NT2/D1 (cell line): ENCODE data around the gene GSG1L.

Experiments used
- DNase-seq: peaks from one replicate; pipeline ENCODE4 v3.0.0-alpha.2; 2011; ENCODE audit warnings: low read depth, low spot score
- H3K27me3 ChIP-seq: 2 replicates; pipeline ENCODE4 v1.6.0; 2011; ENCODE audit warnings: mild to moderate bottlenecking; ENCODE audit not compliant: insufficient read length, insufficient read depth
- H3K36me3 ChIP-seq: 2 replicates; pipeline ENCODE4 v1.6.1; 2011; ENCODE audit warnings: mild to moderate bottlenecking, low read length, mixed read lengths; ENCODE audit not compliant: insufficient read depth, insufficient read length
- H3K4me1 ChIP-seq: 2 replicates; pipeline ENCODE4 v1.5.1; 2011; ENCODE audit not compliant: insufficient read depth, insufficient read length
- H3K4me3 ChIP-seq: 2 replicates; pipeline ENCODE4 v1.5.1; 2011; ENCODE audit warnings: low read depth; ENCODE audit not compliant: insufficient read length
- H3K9ac ChIP-seq: 2 replicates; pipeline ENCODE4 v1.6.0; 2011; ENCODE audit warnings: low read depth; ENCODE audit not compliant: insufficient read length
- H3K9me3 ChIP-seq: 2 replicates; pipeline ENCODE4 v1.5.1; 2011; ENCODE audit warnings: mild to moderate bottlenecking, low read length; ENCODE audit not compliant: insufficient read depth
- SUZ12 ChIP-seq: IDR thresholded peaks from 2 replicates; pipeline ENCODE4 v1.6.1; 2011; ENCODE audit not compliant: insufficient read length, insufficient read depth; ENCODE audit errors: extremely low read depth
- YY1 ChIP-seq: IDR thresholded peaks from 2 replicates; pipeline ENCODE4 v1.6.1; 2011; ENCODE audit not compliant: insufficient read length, insufficient read depth
- ZNF274 ChIP-seq: IDR thresholded peaks from 2 replicates; pipeline ENCODE4 v1.6.1; 2011; ENCODE audit warnings: mild to moderate bottlenecking, low read depth, low read length

GSG1L gene

GRCh38 chr16:27829975-27830374, 233.5 kb downstream of the GSG1L start:
- peaks cover 5% of the 10 kb centered on the region; the same call in 1 of the 2 replicates for H3K9me3 ChIP-seq
- TF ChIP-seq YY1 (no peak), ZNF274 (no peak), SUZ12 (no peak)
- DNase-seq, result no peak
- H3K9ac ChIP-seq, result no peak overlapping the region
- H3K4me1 ChIP-seq, result no peaks in the 10 kb centered on the region
- H3K36me3 ChIP-seq, result no peaks in the 10 kb centered on the region
- H3K4me3 ChIP-seq, result no peak overlapping the region
- H3K27me3 ChIP-seq, result no peaks in the 10 kb centered on the region

GRCh38 chr16:27828671-27829070, 234.8 kb downstream of the GSG1L start:
- no peaks in the 10 kb centered on the region for H3K27me3 ChIP-seq
- H3K9ac ChIP-seq, result no peak overlapping the region
- no peak for DNase-seq
- peaks cover 4% of the 10 kb centered on the region; the same call in 1 of the 2 replicates for H3K9me3 ChIP-seq
- H3K36me3 ChIP-seq, result no peaks in the 10 kb centered on the region
- H3K4me1 ChIP-seq, result no peaks in the 10 kb centered on the region
- no peak overlapping the region for H3K4me3 ChIP-seq
- TF ChIP-seq YY1, result no peak
- no peak for TF ChIP-seq ZNF274
- TF ChIP-seq SUZ12, result no peak

- no peak overlapping the region for H3K9ac ChIP-seq
- no peak overlapping the region for H3K4me3 ChIP-seq
- no peaks in the 10 kb centered on the region for H3K27me3 ChIP-seq
- no peaks in the 10 kb centered on the region for H3K36me3 ChIP-seq
- TF ChIP-seq ZNF274, result no peak
- no peak for DNase-seq
- no peaks in the 10 kb centered on the region for H3K9me3 ChIP-seq
- H3K4me1 ChIP-seq, result no peaks in the 10 kb centered on the region
These were observed 235.7 kb downstream of the GSG1L start for GRCh38 chr16:27827765-27828164.

GRCh38 chr16:27826893-27827289, 236.6 kb downstream of the GSG1L start:
- Histone ChIP-seq H3K4me3 (no peak overlapping the region), H3K27me3 (no peaks in the 10 kb centered on the region), H3K36me3 (no peaks in the 10 kb centered on the region), H3K9me3 (no peaks in the 10 kb centered on the region), H3K4me1 (no peaks in the 10 kb centered on the region), H3K9ac (no peak overlapping the region)
- DNase-seq, result no peak
- no peak for TF ChIP-seq SUZ12
- no peak for TF ChIP-seq ZNF274
- TF ChIP-seq YY1, result no peak

- Histone ChIP-seq H3K36me3 (no peaks in the 10 kb centered on the region), H3K27me3 (no peaks in the 10 kb centered on the region), H3K4me3 (no peak overlapping the region), H3K4me1 (no peaks in the 10 kb centered on the region), H3K9me3 (no peaks in the 10 kb centered on the region), H3K9ac (no peak overlapping the region)
- TF ChIP-seq ZNF274, result no peak
- TF ChIP-seq SUZ12, result no peak
- TF ChIP-seq YY1, result no peak
- DNase-seq, result no peak
These were observed 237.2 kb downstream of the GSG1L start for GRCh38 chr16:27826081-27826892.

- DNase-seq, result no peak
- H3K9me3 ChIP-seq, result no peaks in the 10 kb centered on the region
- TF ChIP-seq YY1, result no peak
- no peak for TF ChIP-seq ZNF274
- TF ChIP-seq SUZ12, result no peak
- H3K9ac ChIP-seq, result no peak overlapping the region
- no peak overlapping the region for H3K4me3 ChIP-seq
- H3K27me3 ChIP-seq, result no peaks in the 10 kb centered on the region
- H3K36me3 ChIP-seq, result no peaks in the 10 kb centered on the region
- peaks cover 3% of the 10 kb centered on the region for H3K4me1 ChIP-seq
These were observed 238.7 kb downstream of the GSG1L start for GRCh38 chr16:27824786-27825185.

- TF ChIP-seq SUZ12, result no peak
- no peak for TF ChIP-seq YY1
- no peak for TF ChIP-seq ZNF274
- no peaks in the 10 kb centered on the region for H3K36me3 ChIP-seq
These were observed 239.5 kb downstream of the GSG1L start for GRCh38 chr16:27824006-27824405.

GRCh38 chr16:27823421-27823820, 240.1 kb downstream of the GSG1L start:
- H3K4me1 ChIP-seq, result peaks cover 3% of the 10 kb centered on the region
- DNase-seq, result no peak

More at GRCh38 chr16:27824006-27824405, 239.5 kb downstream of the GSG1L start:
- DNase-seq, result no peak
- Histone ChIP-seq H3K9ac (no peak overlapping the region), H3K27me3 (no peaks in the 10 kb centered on the region), H3K4me3 (no peak overlapping the region), H3K9me3 (no peaks in the 10 kb centered on the region), H3K4me1 (peaks cover 3% of the 10 kb centered on the region)

More at GRCh38 chr16:27823421-27823820, 240.1 kb downstream of the GSG1L start:
- no peak for TF ChIP-seq ZNF274
- TF ChIP-seq YY1, result no peak
- no peak for TF ChIP-seq SUZ12
- Histone ChIP-seq H3K36me3 (no peaks in the 10 kb centered on the region), H3K9ac (no peak overlapping the region), H3K27me3 (no peaks in the 10 kb centered on the region), H3K4me3 (no peak overlapping the region), H3K9me3 (no peaks in the 10 kb centered on the region)
